T-helper 2 cell (primary cell): Measurements from ENCODE around the gene SEC61A2.

Source experiments
- DNase-seq, 5 experiments: peaks; one replicate each; pipeline versions ENCODE4 v3.0.0 to v3.0.0-alpha.2; 2012 to 2022

Gene SEC61A2

DNA sequence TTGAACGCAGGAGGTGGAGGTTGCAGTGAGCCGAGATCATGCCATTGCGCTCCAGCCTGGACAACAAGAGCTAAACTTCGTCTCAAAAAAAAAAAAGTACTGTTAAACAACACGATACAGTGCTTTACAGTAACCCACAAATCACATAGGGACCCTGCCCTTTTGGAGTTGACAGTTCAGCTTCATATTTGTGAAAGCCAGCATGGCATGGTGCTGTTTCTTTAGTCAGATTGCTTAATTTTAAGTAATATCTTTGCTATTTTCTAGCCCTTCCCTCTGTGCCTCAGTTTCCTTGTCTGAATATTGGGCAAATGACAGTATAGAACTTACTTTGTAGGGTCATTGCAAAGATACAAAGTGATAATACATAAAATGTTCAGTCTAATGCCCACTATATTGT is 71.4 kb downstream of the SEC61A2 start:
- no peak for DNase-seq

DNA sequence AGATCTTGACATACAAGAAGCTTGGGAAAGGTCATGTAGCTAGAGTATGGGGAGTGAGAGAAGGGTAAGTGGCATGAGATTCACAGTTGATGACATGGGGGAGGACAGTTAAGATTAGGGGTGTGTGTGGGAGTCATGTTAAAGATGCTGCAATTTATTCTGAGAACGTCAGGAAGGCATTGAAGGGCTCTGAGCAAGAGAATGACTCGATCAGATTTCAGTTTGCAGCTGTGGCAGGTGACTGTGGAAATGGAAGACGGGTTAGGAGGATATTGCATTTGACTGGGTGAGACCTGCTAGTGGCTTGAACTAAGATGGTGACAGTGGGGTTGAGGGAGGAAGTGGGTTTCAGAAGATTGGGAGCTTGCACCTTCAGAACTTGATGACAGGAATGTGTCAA is 72.1 kb downstream of the SEC61A2 start:
- DNase-seq = peak in 1 of 5 experiments; percentile 79

DNA sequence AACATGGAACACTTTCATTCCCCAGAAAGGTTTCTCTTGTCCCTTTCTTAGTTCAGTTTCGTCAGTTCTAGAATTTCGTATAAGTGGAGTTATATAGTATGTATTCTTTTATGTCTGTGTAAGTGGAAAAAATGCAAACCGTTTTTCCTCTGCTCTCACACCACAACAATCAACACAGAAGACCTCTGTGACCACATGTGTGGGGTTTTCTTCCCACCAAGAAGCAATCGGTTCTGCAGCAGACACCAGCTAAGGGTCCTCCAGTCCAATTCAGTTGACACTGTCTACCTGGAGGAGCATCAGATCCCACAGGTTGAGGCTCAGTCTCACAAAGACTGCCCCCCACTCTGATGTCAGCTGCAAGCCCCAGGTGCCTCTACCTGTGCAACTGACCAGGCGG is 72.7 kb downstream of the SEC61A2 start:
- DNase-seq = peak in 1 of 5 experiments; percentile 40

DNA sequence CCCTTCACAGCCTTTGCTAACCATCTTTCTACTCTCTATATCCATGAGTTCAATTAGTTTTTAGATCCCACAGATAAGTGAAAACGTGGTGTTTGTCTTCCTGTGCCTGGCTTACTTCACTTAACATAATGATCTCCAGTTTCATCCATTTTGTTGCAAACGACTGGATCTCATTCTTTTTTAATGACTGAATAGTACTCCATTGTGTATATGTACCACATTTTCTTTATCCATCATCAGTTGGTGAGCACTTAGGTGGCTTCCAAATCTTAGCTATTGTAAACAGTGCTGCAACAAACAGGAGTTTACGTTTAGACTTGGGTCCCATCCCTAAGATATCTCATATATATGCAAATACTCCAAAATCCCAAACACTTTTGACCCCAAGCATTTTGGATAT is 75.6 kb downstream of the SEC61A2 start:
- DNase-seq = no peak

DNA sequence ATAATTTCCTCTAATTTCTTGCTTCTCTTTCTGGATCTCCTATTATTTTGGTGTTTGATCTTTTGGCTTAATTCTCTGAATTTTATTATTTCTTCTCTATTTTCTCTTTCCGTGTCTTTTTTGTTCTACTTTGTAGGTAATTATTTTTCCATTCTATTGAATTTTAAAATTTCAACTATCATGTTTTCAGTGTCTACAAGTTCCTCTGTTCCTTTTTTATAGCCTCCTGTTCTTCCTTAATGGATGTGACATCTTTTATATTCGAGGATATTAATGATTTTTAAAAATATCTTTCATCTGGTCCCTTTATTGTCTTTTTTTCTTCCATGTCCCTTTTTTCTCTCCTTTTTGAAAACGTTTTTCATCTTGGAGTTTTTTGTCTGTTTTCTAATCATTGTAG is 77.6 kb downstream of the SEC61A2 start:
- no peak for DNase-seq

DNA sequence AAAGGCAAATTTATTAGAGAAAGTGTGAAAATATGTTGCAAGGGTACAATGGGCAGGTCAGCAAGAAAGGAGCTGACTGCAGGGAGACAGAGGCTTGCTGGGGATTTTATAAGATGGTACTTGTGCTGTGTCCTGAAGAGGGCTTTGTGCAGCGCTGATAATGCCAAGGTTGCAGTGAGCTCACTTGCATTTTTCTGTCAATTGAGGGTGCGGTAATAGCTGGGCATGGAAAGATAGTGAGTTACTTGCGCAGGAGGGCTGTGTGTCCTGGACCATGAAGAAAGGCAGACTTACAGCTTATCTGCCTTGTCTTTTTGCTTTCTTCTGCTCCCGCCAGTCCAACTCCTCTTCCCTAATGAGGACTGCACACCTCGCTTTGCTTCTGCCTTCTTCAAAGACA is 79.0 kb downstream of the SEC61A2 start:
- no peak for DNase-seq

DNA sequence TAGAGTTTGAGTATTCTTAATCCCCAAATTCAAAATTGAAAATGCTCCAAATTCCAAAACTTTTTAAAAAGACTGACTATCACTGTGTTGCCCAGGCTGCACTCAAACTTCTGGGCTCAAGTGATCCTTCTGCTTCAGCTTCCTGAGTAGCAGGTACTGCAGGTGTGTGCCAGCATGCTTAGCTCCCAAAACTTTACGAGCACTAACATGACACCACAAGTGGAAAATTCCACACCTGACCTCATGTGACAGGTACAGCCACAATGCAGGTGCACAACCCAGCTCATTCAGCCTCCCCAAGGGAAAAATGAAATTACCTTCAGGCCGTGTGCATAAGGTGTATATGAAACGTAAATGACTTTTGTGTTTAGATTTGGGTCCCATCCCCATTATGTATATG is 83.0 kb downstream of the SEC61A2 start:
- no peak for DNase-seq

DNA sequence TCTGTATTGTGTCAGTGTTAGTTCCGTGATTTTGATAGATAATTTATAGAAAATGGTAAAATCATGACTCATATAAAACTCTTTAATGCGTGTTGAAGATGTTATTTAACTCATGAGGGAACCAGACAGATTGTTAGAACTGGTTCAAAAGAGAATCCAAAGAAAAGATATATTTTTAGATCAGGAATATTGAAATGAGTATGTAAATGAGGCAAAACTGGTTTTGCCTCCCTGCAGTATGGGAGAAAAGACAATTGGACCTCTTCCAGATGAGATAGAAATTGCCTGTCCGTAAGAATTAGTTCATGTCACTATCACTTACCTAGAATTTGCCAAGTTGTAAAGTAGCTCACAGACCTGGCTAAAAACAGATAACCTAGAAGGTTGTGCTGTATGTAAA is 84.1 kb downstream of the SEC61A2 start:
- no peak for DNase-seq

DNA sequence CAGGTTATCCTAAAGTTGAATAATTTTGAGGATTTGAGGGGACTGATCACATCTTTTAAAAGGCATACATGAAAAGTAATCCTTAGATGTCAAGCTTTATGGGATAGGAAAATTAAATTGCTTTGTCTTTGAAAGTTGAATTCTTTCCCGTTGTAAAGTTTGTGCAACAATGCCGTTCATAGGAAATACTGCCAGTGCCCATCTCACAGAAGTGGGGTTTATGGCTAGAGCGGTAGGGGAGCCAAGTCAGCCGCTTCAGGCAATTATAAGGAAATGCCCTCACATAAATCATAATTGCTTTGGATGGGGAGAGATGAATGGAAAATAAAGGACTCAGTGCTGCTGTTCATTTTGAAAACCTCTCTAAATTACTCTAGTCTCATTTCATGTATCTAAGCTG is 84.6 kb downstream of the SEC61A2 start:
- DNase-seq = no peak

DNA sequence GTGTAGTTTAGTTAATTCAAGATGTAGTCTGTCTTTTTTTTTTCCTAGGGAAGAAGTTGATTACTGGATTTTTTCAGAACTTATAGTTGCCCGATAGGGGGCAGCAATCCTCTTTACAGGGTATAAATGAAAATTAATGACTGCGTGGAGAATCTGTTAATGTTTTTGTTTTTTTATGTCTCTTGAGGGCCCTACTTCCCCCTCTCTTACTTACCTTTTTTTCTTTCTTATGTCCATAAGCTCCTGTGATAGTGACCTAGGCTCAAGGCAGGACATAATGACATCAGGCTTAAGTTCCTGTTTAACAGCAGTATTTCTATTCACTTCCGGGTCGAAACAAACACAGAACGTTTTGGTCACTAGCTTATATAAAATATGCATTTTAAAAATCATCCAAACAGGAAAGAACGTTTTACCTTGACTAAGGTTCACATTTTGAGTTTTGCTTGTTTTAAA is 85.3 kb downstream of the SEC61A2 start:
- DNase-seq = peak in 2 of 5 experiments; percentile 16 to 59
